Neuronal stem cell (in vitro differentiated cells): Measurements from ENCODE around the gene HMX1.

Experiments used
- DNase-seq: peaks from one replicate; pipeline ENCODE4 v3.0.0-alpha.2; 2013; ENCODE audit warnings: low spot score
- H2AFZ ChIP-seq: one replicate; pipeline ENCODE4 v1.6.1; 2013; ENCODE audit warnings: mild to moderate bottlenecking, low read length, inconsistent platforms
- H2AK5ac ChIP-seq: 2 replicates; pipeline ENCODE4 v1.6.1; 2013; ENCODE audit warnings: low read depth, mild to moderate bottlenecking, inconsistent platforms, low read length, moderate library complexity, mixed read lengths
- H2BK120ac ChIP-seq: 2 replicates; pipeline ENCODE4 v1.6.1; 2013; ENCODE audit warnings: low read depth, mild to moderate bottlenecking, inconsistent platforms, low read length, moderate library complexity, mixed read lengths
- H2BK12ac ChIP-seq: one replicate; pipeline ENCODE4 v1.6.1; 2013; ENCODE audit warnings: low read length, inconsistent platforms
- H2BK15ac ChIP-seq: 2 replicates; pipeline ENCODE4 v1.6.1; 2013; ENCODE audit warnings: mild to moderate bottlenecking, low read length, inconsistent platforms, mixed read lengths
- H2BK5ac ChIP-seq: one replicate; pipeline ENCODE4 v1.6.1; 2013; ENCODE audit warnings: inconsistent platforms, mild to moderate bottlenecking, low read length, moderate library complexity
- H3K14ac ChIP-seq: one replicate; pipeline ENCODE4 v1.6.1; 2013; ENCODE audit warnings: low read length, inconsistent platforms
- H3K18ac ChIP-seq: 2 replicates; pipeline ENCODE4 v1.6.1; 2013; ENCODE audit warnings: low read length, inconsistent platforms
- H3K23ac ChIP-seq: 2 replicates; pipeline ENCODE4 v1.6.1; 2013; ENCODE audit warnings: low read depth, mild to moderate bottlenecking, mixed read lengths, low read length, inconsistent platforms; ENCODE audit not compliant: poor library complexity
- H3K27ac ChIP-seq: replicated peaks from 3 replicates; pipeline ENCODE4 v1.5.1; 2013; ENCODE audit warnings: low read length, inconsistent platforms
- H3K27me3 ChIP-seq, 3 experiments: 2 replicates each; pipeline ENCODE4 v1.6.1; 2013; ENCODE audit warnings: low read length in 3 of 3, mild to moderate bottlenecking in 2 of 3, inconsistent platforms in 1 of 3, low read depth in 1 of 3, mixed read lengths in 1 of 3, moderate library complexity in 1 of 3; ENCODE audit not compliant: control insufficient read depth in 3 of 3, insufficient read depth in 3 of 3
- H3K36me3 ChIP-seq, 2 donors: replicated peaks in 1 of 2; 2 replicates each; pipeline ENCODE4 v1.6.1; 2013; ENCODE audit warnings: low read length in 2 of 2; ENCODE audit not compliant: control insufficient read depth in 2 of 2, insufficient read depth in 2 of 2
- H3K4ac ChIP-seq: 2 replicates; pipeline ENCODE4 v1.6.1; 2013; ENCODE audit warnings: inconsistent platforms, mild to moderate bottlenecking, low read length, moderate library complexity
- H3K4me1 ChIP-seq, 2 donors: 1 replicate in 1 of 2; 2 replicates in 1 of 2; pipeline ENCODE4 v1.6.1; 2013; ENCODE audit warnings: low read length in 2 of 2, low read depth in 1 of 2; ENCODE audit not compliant: control insufficient read depth in 2 of 2, insufficient read depth in 1 of 2
- H3K4me2 ChIP-seq: one replicate; pipeline ENCODE4 v1.6.1; 2013; ENCODE audit warnings: mild to moderate bottlenecking, low read length, inconsistent platforms; ENCODE audit not compliant: insufficient read depth, poor library complexity, severe bottlenecking
- H3K4me3 ChIP-seq, 2 donors: 2 replicates each; pipeline ENCODE4 v1.5.1; 2013; ENCODE audit warnings: low read length in 2 of 2, mild to moderate bottlenecking in 2 of 2, inconsistent platforms in 1 of 2, moderate library complexity in 1 of 2
- H3K79me1 ChIP-seq: one replicate; pipeline ENCODE4 v1.6.1; 2013; ENCODE audit warnings: low read depth, mild to moderate bottlenecking, inconsistent platforms, low read length, moderate library complexity
- H3K9ac ChIP-seq: one replicate; pipeline ENCODE4 v1.6.1; 2013; ENCODE audit warnings: mild to moderate bottlenecking, low read depth, low read length, inconsistent platforms; ENCODE audit not compliant: poor library complexity
- H3K9me3 ChIP-seq, 2 donors: replicated peaks in 1 of 2; 2 replicates each; pipeline versions ENCODE3 to v1.6.1; 2013; ENCODE audit warnings: low read length in 2 of 2, mild to moderate bottlenecking in 2 of 2, inconsistent platforms in 1 of 2, low read depth in 1 of 2, mixed read lengths in 1 of 2, moderate library complexity in 1 of 2; ENCODE audit not compliant: control insufficient read depth in 2 of 2, insufficient read depth in 1 of 2
- H4K8ac ChIP-seq: one replicate; pipeline ENCODE4 v1.6.1; 2013; ENCODE audit warnings: low read depth, mild to moderate bottlenecking, inconsistent platforms, low read length, moderate library complexity
- H4K91ac ChIP-seq: one replicate; pipeline ENCODE4 v1.6.1; 2013; ENCODE audit warnings: low read length, low read depth, mild to moderate bottlenecking, inconsistent platforms; ENCODE audit not compliant: poor library complexity
- whole genome bisulfite sequencing, 2 donors: extraction: QIAGEN DNeasy Blood & Tissue Kit; methylation state at CpG; one replicate each; pipeline ENCODE4 v1.1.7; 2013; ENCODE audit warnings: missing lambda C conversion rate in 2 of 2, mixed read lengths in 1 of 2; ENCODE audit not compliant: insufficient read length in 2 of 2, insufficient replicate concordance in 1 of 2; ENCODE audit errors: extremely low coverage in 2 of 2; 5-methylcytosine and 5-hydroxymethylcytosine counted together

HMX1 gene

DNA sequence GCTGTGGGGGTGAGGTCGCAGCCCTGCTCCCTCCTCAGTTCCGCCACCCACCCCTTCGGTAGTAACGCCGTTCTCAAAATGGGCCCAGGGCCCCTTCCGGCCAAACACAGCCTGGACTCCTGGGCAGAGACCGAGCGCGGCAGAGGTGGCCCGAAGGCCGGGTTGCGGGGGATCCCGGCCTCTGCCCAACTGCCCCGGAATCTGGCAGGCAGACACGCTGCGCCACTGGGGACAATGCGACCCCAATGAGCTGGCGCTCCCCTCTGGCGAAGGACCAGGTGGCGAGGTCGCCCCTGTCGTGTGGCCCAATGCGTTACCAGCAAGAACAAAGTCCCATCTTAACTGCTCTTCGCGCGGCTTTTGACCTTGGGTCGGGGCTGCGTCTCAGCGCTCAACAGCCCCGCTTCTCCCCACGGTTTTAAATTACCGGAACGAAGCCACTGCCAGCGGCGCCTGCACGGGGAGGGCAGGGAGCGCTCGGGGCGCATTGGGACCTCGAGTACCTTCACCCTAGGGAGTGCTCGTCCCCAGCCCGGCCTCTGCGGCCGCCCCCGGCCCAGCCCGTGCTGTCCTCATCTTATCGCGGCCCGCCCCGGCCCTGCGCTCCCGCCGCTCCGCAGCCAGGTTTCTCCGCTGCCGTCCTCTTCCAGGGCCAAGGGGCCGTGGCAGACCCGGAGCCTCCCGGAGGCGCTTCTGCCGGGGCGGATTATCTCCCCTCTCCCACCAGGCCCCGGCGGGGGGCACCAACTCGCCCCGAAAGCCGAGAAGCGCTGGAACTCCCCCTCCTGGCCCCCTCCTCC is 22.2 kb upstream of the HMX1 start:
- Histone ChIP-seq H3K27ac (no peak overlapping the region), H4K91ac (no peak overlapping the region), H3K4me1 (peaks cover 0 to 15% of the 10 kb centered on the region in 2 donors), H4K8ac (no peak overlapping the region), H3K36me3 (no peaks in the 10 kb centered on the region), H3K18ac (peak overlapping the region; percentile 19), H3K79me1 (no peaks in the 10 kb centered on the region), H3K9ac (no peak overlapping the region), H2BK12ac (no peak overlapping the region), H3K9me3 (peaks cover 0 to 1% of the 10 kb centered on the region in 2 donors), H3K23ac (peak overlapping the region; percentile 43), H3K27me3 (peaks cover 46 to 83% (median 83%) of the 10 kb centered on the region in 3 experiments), H3K4me2 (peak overlapping the region; percentile 62), H3K14ac (no peak overlapping the region), H2AK5ac (peak overlapping the region; percentile 81), H2BK15ac (no peak overlapping the region), H3K4me3 (no peak overlapping the region), H2AFZ (no peak overlapping the region), H3K4ac (no peak overlapping the region), H2BK120ac (no peak overlapping the region), H2BK5ac (no peak overlapping the region)
- no peak for DNase-seq
- WGBS, 2 donors, result no CpG with 5 or more reads among the region's 68 CpGs

DNA sequence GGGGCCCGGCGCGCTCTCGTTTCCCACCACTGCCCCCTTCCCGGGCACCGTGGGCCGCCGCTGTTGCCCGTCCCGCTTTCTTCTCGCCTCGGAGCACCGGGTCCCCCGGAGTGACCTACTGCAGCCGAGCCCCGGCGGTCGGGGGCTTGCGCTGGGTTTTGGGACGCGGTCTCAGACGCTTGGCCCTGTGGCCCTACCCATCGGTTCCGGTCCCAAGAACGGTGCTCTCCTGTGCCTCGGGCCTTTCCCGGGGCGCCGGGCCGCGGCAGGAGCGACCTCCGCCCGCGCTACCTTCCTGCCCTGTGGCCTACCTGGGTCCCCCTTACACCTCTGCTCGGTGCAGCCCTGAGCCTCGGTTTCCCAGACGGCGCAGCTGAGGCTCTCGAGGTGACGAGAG is 21.6 kb upstream of the HMX1 start:
- H3K4me1 ChIP-seq, result peaks cover 0 to 15% of the 10 kb centered on the region in 2 donors
- H3K4me2 ChIP-seq, result no peak overlapping the region
- H2BK15ac ChIP-seq, result no peak overlapping the region
- no peak overlapping the region for H2BK12ac ChIP-seq
- H3K27me3 ChIP-seq, result peaks cover 51 to 88% (median 87%) of the 10 kb centered on the region in 3 experiments
- H2BK120ac ChIP-seq, result no peak overlapping the region
- peak overlapping the region; percentile 89 for H3K14ac ChIP-seq
- WGBS, 2 donors, result no CpG with 5 or more reads among the region's 41 CpGs
- H3K36me3 ChIP-seq, result no peaks in the 10 kb centered on the region
- H2BK5ac ChIP-seq, result no peak overlapping the region
- no peak overlapping the region for H3K4ac ChIP-seq
- H3K9me3 ChIP-seq, result peaks cover 0 to 3% of the 10 kb centered on the region in 2 donors
- H4K91ac ChIP-seq, result no peak overlapping the region
- peak overlapping the region; percentile 76 for H3K18ac ChIP-seq
- no peaks in the 10 kb centered on the region for H3K79me1 ChIP-seq
- peak overlapping the region; percentile 81 for H2AK5ac ChIP-seq
- peak overlapping the region; percentile 43 for H3K23ac ChIP-seq
- H2AFZ ChIP-seq, result no peak overlapping the region
- H3K27ac ChIP-seq, result no peak overlapping the region
- H3K4me3 ChIP-seq, result no peak overlapping the region
- no peak for DNase-seq
- no peak overlapping the region for H3K9ac ChIP-seq
- H4K8ac ChIP-seq, result no peak overlapping the region

GRCh38 chr4:8892556-8893226 is 21.1 kb upstream of the HMX1 start:
- no peaks in the 10 kb centered on the region for H3K36me3 ChIP-seq
- no peak overlapping the region for H3K4ac ChIP-seq
- peak overlapping the region; percentile 38 for H3K14ac ChIP-seq
- no peak overlapping the region for H3K4me3 ChIP-seq
- H2BK15ac ChIP-seq, result no peak overlapping the region
- peak overlapping the region; percentile 76 for H3K18ac ChIP-seq
- no peak overlapping the region for H3K27ac ChIP-seq
- peak overlapping the region; percentile 43 for H3K23ac ChIP-seq
- H2BK120ac ChIP-seq, result no peak overlapping the region
- H3K9ac ChIP-seq, result no peak overlapping the region
- H4K8ac ChIP-seq, result no peak overlapping the region
- no peak overlapping the region for H4K91ac ChIP-seq
- no CpG with 5 or more reads among the region's 73 CpGs for WGBS, 2 donors
- H3K27me3 ChIP-seq, result peaks cover 52 to 91% (median 89%) of the 10 kb centered on the region in 3 experiments
- peak overlapping the region; percentile 56 for H2AK5ac ChIP-seq
- H3K9me3 ChIP-seq, result peaks cover 0 to 3% of the 10 kb centered on the region in 2 donors
- H2BK5ac ChIP-seq, result no peak overlapping the region
- H2BK12ac ChIP-seq, result no peak overlapping the region
- H3K4me1 ChIP-seq, result peaks cover 0 to 15% of the 10 kb centered on the region in 2 donors
- H3K4me2 ChIP-seq, result peak overlapping the region; percentile 45
- no peaks in the 10 kb centered on the region for H3K79me1 ChIP-seq
- H2AFZ ChIP-seq, result no peak overlapping the region
- no peak for DNase-seq
